CD14-positive monocyte (primary cell): ENCODE results near the gene LBR. TPM values are rescaled to one million over a fixed set of nuclear protein-coding genes. Genes with fewer than 3 reads are reported as not detected.

Experiments used
- DNase-seq, 3 donors: peaks; one replicate each; pipeline ENCODE4 v3.0.0-alpha.2; 2011 to 2022
- H2AFZ ChIP-seq: 2 replicates; pipeline ENCODE4 v1.6.0; 2012; ENCODE audit warnings: mild to moderate bottlenecking, low read depth, low read length, inconsistent platforms; ENCODE audit not compliant: insufficient read depth, poor library complexity, severe bottlenecking
- H3K27ac ChIP-seq, 2 donors: 1 replicate in 1 of 2; 2 replicates in 1 of 2; pipeline ENCODE4 v1.5.1; 2012 to 2013; ENCODE audit warnings: low read length in 2 of 2, control low read depth in 1 of 2, inconsistent platforms in 1 of 2, low read depth in 1 of 2, mild to moderate bottlenecking in 1 of 2
- H3K27me3 ChIP-seq, 2 donors: one replicate each; pipeline versions ENCODE4 v1.6.0 to v1.6.1; 2011 to 2013; ENCODE audit warnings: low read length in 2 of 2; ENCODE audit not compliant: control insufficient read depth in 2 of 2, insufficient read depth in 2 of 2
- H3K36me3 ChIP-seq, 2 donors: replicated peaks in 1 of 2; 1 replicate in 1 of 2; 2 replicates in 1 of 2; pipeline versions ENCODE4 v1.5.1 to v1.6.1; 2012 to 2013; ENCODE audit warnings: low read length in 2 of 2, control low read depth in 1 of 2, inconsistent platforms in 1 of 2, mild to moderate bottlenecking in 1 of 2; ENCODE audit not compliant: insufficient read depth in 2 of 2, control insufficient read depth in 1 of 2
- H3K4me1 ChIP-seq, 2 donors: 1 replicate in 1 of 2; 2 replicates in 1 of 2; pipeline versions ENCODE4 v1.5.1 to v1.6.1; 2012 to 2013; ENCODE audit warnings: low read length in 2 of 2, control low read depth in 1 of 2, inconsistent platforms in 1 of 2, mild to moderate bottlenecking in 1 of 2, moderate library complexity in 1 of 2; ENCODE audit not compliant: insufficient read depth in 2 of 2, control insufficient read depth in 1 of 2
- H3K4me2 ChIP-seq: replicated peaks from 2 replicates; pipeline ENCODE3; 2012; ENCODE audit warnings: low read length, moderate library complexity, mild to moderate bottlenecking; ENCODE audit not compliant: poor library complexity, severe bottlenecking; ENCODE audit errors: extremely low read depth
- H3K4me3 ChIP-seq, 3 experiments: fragments of 200-600 bp in 1 of 3; sonication (generic) in 1 of 3; replicated peaks in 1 of 3; 1 replicate in 2 of 3; 2 replicates in 1 of 3; pipeline ENCODE4 v1.5.1; 2011 to 2013; ENCODE audit warnings: low read length in 3 of 3, mild to moderate bottlenecking in 3 of 3, control low read depth in 2 of 3, low read depth in 2 of 3, inconsistent platforms in 1 of 3, moderate library complexity in 1 of 3
- H3K79me2 ChIP-seq: 2 replicates; pipeline ENCODE4 v1.6.0; 2012; ENCODE audit warnings: mild to moderate bottlenecking, control low read depth, inconsistent platforms, low read length, moderate library complexity; ENCODE audit not compliant: insufficient read depth
- H3K9ac ChIP-seq: 2 replicates; pipeline ENCODE4 v1.6.0; 2017; ENCODE audit warnings: low read length, mild to moderate bottlenecking; ENCODE audit not compliant: insufficient read depth, poor library complexity, severe bottlenecking
- H3K9me3 ChIP-seq, 2 donors: replicated peaks in 1 of 2; 1 replicate in 1 of 2; 2 replicates in 1 of 2; pipeline versions ENCODE4 v1.5.1 to v1.6.1; 2012 to 2013; ENCODE audit warnings: low read length in 2 of 2, control low read depth in 1 of 2; ENCODE audit not compliant: control insufficient read depth in 1 of 2, insufficient read depth in 1 of 2
- H4K20me1 ChIP-seq: 2 replicates; pipeline ENCODE4 v1.6.0; 2012; ENCODE audit warnings: mild to moderate bottlenecking, low read length, control low read depth, moderate library complexity; ENCODE audit not compliant: insufficient read depth
- H3K27ac Mint-ChIP-seq, 7 donors: one replicate each; pipeline ENCODE4 v1.8.0; 2020; ENCODE audit warnings: mild to moderate bottlenecking in 7 of 7, mixed read lengths in 7 of 7, moderate library complexity in 6 of 7, inconsistent platforms in 2 of 7
- H3K27me3 Mint-ChIP-seq, 3 donors: one replicate each; pipeline ENCODE4 v1.8.0; 2021 to 2022; ENCODE audit warnings: low read depth in 3 of 3, mild to moderate bottlenecking in 3 of 3, mixed read lengths in 3 of 3, moderate library complexity in 3 of 3, inconsistent platforms in 1 of 3
- H3K36me3 Mint-ChIP-seq, 2 donors: one replicate each; pipeline ENCODE4 v1.8.0; 2020; ENCODE audit warnings: mixed read lengths in 2 of 2, inconsistent platforms in 1 of 2, mild to moderate bottlenecking in 1 of 2
- H3K4me1 Mint-ChIP-seq: one replicate; pipeline ENCODE4 v1.8.0; 2020; ENCODE audit warnings: mild to moderate bottlenecking, mixed read lengths
- H3K4me3 Mint-ChIP-seq, 2 donors: one replicate each; pipeline ENCODE4 v1.8.0; 2020; ENCODE audit warnings: mild to moderate bottlenecking in 2 of 2, mixed read lengths in 2 of 2, moderate library complexity in 1 of 2
- H3K9me3 Mint-ChIP-seq, 7 donors: one replicate each; pipeline ENCODE4 v1.8.0; 2020 to 2022; ENCODE audit warnings: mixed read lengths in 7 of 7, mild to moderate bottlenecking in 6 of 7, moderate library complexity in 6 of 7, inconsistent platforms in 2 of 7
- WGBS: methylation state at CpG from one replicate; pipeline ENCODE4 v1.1.5; 2013; ENCODE audit warnings: missing lambda C conversion rate; ENCODE audit not compliant: insufficient coverage; 5-methylcytosine and 5-hydroxymethylcytosine counted together
- intact Hi-C, 2 donors: fragments of 100-400 bp; cut with micrococcal nuclease; formaldehyde crosslinking; loops; one replicate each; pipeline versions ENCODE4 v1.15.0 to v1.15.1; 2023
- polyA minus RNA-seq: library from RNA; depleted of rRNA, polyadenylated mRNA; stranded (reverse); fragments of >200 nt; gene quantifications from 2 replicates; pipeline ENCODE4 v1.2.3, GENCODE V29; 2012
- polyA plus RNA-seq, 3 donors: library from polyadenylated mRNA; depleted of rRNA in 1 of 3; unstranded in 2 of 3; stranded (reverse) in 1 of 3; fragments of 300-500 nt in 2 of 3; fragments of >200 nt in 1 of 3; fragmentation: Illumina TruSeq in 2 of 3; gene quantifications; 1 replicate in 2 of 3; 2 replicates in 1 of 3; pipeline ENCODE4 v1.2.3, GENCODE V29; 2012 to 2021
- total RNA-seq, 12 experiments: library from RNA in 1 of 12; stranded (reverse) in 1 of 12; fragments of 120-200 nt in 1 of 12; gene quantifications; one replicate each; pipeline ENCODE4 v1.2.4 and lab custom pipeline; 2013 to 2026; ENCODE audit warnings: mixed read lengths in 6 of 12, inconsistent platforms in 1 of 12
- TF ChIP-seq, protein P1 (sequence below): fragments of 200-600 bp; IDR thresholded peaks from one replicate; pipeline ENCODE4 v1.8.0; 2022; ENCODE audit warnings: antibody characterized with exemption, mild to moderate bottlenecking

LBR gene
- 82.4 TPM for total RNA-seq (2013)
- 100 to 1,000 TPM in 2 of 3 donors, 10 to 100 TPM in 1; 31.8 to 125 (median 100) TPM for polyA plus RNA-seq
- polyA minus RNA-seq: 38.5 and 60.9 TPM in 2 replicates
- total RNA-seq (lab: John Stamatoyannopoulos, UW): 21.4 to 110 (median 86.1) reads per million in 11 experiments

DNA sequence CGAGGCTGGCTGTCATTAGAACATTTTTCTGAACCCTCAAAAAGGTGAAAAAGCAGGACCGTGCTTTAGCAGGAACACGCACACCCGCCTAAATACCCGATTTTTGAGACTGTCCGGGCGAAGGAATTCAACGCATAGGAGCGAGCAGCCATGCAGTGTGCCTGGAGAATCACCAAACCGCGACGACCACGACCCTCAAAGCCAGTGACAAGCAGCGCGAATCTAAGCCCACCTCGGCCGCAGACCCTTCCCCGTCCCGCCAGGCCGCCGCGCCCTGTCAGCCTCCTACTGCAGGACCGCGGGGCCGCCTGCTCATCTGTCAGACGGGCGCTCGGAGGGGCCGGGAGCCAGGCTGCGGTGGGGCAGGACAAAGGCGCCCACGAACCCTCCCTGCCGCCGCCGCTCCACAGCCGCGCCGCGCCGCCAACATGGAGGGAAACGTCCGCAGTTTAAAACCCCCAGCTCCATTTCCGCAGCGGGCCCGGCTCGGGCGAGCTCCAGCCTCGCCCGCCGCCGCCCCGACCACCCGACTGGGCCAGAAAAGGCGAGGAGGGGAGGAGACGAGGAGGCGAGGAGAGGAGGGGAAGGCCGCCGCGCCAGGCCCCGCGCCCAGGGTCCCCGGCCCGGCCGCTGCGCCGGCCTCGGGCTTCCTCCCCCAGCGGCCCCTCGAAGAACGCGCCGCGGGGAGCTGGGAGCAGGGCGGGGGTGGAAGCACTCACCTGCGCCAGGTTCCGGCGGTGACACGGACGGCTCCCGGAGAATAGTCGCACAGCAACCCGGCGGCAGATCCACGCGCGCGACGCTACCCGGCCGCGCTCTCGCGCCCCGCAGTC lies at the start of gene LBR:
Gene LBR, minus strand, starts transcription at position 804 of the 833 bp plus-strand sequence. CDS start 3,963 bp downstream, outside the sequence.
- Histone ChIP-seq H2AFZ (peak within 1 kb of the TSS; percentile 74), H3K9ac (peak within 1 kb of the TSS; percentile 81), H3K4me3 (peak within 1 kb of the TSS; percentile 61 to 92 (median 87)), H4K20me1 (peaks cover 43% of the 10 kb centered on the region), H3K36me3 (no peaks in the 10 kb centered on the region), H3K79me2 (peaks cover 55% of the 10 kb centered on the region), H3K27ac (peak within 1 kb of the TSS; percentile 82 to 83), H3K9me3 (no peaks in the 10 kb centered on the region), H3K27me3 (no peaks in the 10 kb centered on the region), H3K4me1 (peaks cover 51 to 63% of the 10 kb centered on the region in 2 donors), H3K4me2 (peak within 1 kb of the TSS; percentile 88)
- Mint-ChIP-seq H3K36me3 (peaks cover 4 to 8% of the 10 kb centered on the region in 2 donors), H3K27me3 (peaks cover 0 to 7% (median 0%) of the 10 kb centered on the region in 3 donors), H3K9me3 (peaks cover 0 to 8% (median 5%) of the 10 kb centered on the region in 7 donors), H3K4me1 (peaks cover 59% of the 10 kb centered on the region), H3K27ac (peak within 1 kb of the TSS; percentile 86 to 95 (median 94)), H3K4me3 (peak within 1 kb of the TSS; percentile 93 to 97)
- TF ChIP-seq, protein P1, sequence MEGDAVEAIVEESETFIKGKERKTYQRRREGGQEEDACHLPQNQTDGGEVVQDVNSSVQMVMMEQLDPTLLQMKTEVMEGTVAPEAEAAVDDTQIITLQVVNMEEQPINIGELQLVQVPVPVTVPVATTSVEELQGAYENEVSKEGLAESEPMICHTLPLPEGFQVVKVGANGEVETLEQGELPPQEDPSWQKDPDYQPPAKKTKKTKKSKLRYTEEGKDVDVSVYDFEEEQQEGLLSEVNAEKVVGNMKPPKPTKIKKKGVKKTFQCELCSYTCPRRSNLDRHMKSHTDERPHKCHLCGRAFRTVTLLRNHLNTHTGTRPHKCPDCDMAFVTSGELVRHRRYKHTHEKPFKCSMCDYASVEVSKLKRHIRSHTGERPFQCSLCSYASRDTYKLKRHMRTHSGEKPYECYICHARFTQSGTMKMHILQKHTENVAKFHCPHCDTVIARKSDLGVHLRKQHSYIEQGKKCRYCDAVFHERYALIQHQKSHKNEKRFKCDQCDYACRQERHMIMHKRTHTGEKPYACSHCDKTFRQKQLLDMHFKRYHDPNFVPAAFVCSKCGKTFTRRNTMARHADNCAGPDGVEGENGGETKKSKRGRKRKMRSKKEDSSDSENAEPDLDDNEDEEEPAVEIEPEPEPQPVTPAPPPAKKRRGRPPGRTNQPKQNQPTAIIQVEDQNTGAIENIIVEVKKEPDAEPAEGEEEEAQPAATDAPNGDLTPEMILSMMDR: no peak
- intact Hi-C loops: loop anchor here in 1 of 2 donors (2.0 to 5.0 kb wide), 3 partner anchors 23 to 575 kb away; no protein-coding TSS in a partner anchor
- DNase-seq: no peak
- WGBS: under 1% methylated on average over 89 of the region's 94 CpGs

DNA sequence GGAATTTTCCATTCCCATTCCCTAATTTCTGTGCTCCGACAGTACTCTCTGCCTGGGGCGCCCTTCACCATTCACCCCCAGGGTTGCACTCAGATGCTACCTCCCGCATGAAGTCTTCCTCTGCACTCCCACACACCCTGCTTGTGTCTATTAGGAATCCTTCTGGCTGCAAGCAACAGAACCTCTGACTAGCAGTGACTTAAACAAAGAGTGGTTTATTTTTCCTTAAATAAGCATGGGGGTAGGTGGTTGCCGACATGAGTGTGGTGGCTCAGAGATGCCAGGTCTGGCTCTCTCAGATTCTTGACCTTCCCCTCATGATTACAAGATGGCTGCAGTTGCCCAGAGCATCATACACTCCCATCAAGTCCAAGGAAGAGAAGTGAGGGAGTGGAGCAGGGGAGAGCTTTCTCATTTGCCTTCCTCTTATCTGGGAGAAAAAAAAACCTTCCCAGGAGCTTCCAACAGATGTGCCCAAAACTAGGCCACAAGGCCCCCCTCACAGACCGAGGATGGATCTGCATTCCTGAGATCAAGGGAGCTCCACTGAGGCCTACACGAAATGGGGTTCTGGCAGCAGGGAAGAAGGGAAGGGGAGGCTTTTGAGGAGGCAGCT lies 49.6 kb upstream of the LBR start:
- H4K20me1 ChIP-seq: no peaks in the 10 kb centered on the region
- H3K4me2 ChIP-seq: no peak overlapping the region
- TF ChIP-seq, protein P1: no peak
- no peak overlapping the region for H3K4me3 Mint-ChIP-seq
- peaks cover 27% of the 10 kb centered on the region for H3K4me1 Mint-ChIP-seq
- no peaks in the 10 kb centered on the region for H3K36me3 ChIP-seq
- H2AFZ ChIP-seq: peak overlapping the region; percentile 71
- H3K27me3 ChIP-seq: no peaks in the 10 kb centered on the region
- H3K27ac Mint-ChIP-seq: peak overlapping the region in 3 of 7 donors; percentile 4 to 40 (median 38)
- no peaks in the 10 kb centered on the region for H3K36me3 Mint-ChIP-seq
- no peak overlapping the region for H3K9ac ChIP-seq
- no peak for DNase-seq
- peaks cover 0 to 9% (median 4%) of the 10 kb centered on the region in 3 donors for H3K27me3 Mint-ChIP-seq
- peaks cover 0 to 9% (median 0%) of the 10 kb centered on the region in 7 donors for H3K9me3 Mint-ChIP-seq
- no peak overlapping the region for H3K4me3 ChIP-seq
- intact Hi-C loops: loop anchor here (5.0 kb wide), 3 partner anchors 295 to 500 kb away; no protein-coding TSS in a partner anchor
- 88% methylated on average over 2 of the region's 6 CpGs for WGBS
- H3K79me2 ChIP-seq: no peaks in the 10 kb centered on the region
- no peaks in the 10 kb centered on the region for H3K9me3 ChIP-seq
- H3K27ac ChIP-seq: no peak overlapping the region
- H3K4me1 ChIP-seq: peaks cover 13 to 17% of the 10 kb centered on the region in 2 donors
